Endothelial cell of umbilical vein (primary cell): ENCODE results near the gene ITPKB. TPM values are rescaled to one million over a fixed set of nuclear protein-coding genes. Genes with fewer than 3 reads are reported as not detected.

Experiments
- BruUV-seq: library from RNA; stranded (reverse); fragments of 400-500 nt; replicated peaks from 2 replicates; lab custom pipeline; 2021; lab: Mats Ljungman, UMichigan
- CTCF ChIA-PET: fragments of 300-600, 350-600 bp; sonication (Branson Sonifier 250); formaldehyde crosslinking; loops from one replicate; lab custom pipeline; 2021; ENCODE audit warnings: antibody characterized with exemption, inconsistent platforms; lab: Charles Lee
- POLR2A ChIA-PET: fragments of 300-600, 350-600 bp; sonication (Branson Sonifier 250); formaldehyde crosslinking; loops from one replicate; lab custom pipeline; 2021; ENCODE audit warnings: antibody characterized with exemption, inconsistent platforms; lab: Charles Lee
- DNase-seq: peaks from one replicate; pipeline ENCODE4 v3.0.0-alpha.2; 2011; ENCODE audit warnings: low read depth, low spot score
- FAIRE-seq: peaks from 2 replicates; lab custom pipeline; 2011; peaks lifted over from hg19 to GRCh38; lab: Jason Lieb, UNC
- H2AFZ ChIP-seq: 2 replicates; pipeline ENCODE4 v1.6.0; 2012; ENCODE audit warnings: low read depth, low read length, control low read depth, inconsistent platforms
- H3K27ac ChIP-seq: 2 replicates; pipeline ENCODE4 v1.5.1; 2011; ENCODE audit warnings: low read depth, mild to moderate bottlenecking, control low read depth, low read length, moderate library complexity; ENCODE audit not compliant: insufficient read depth
- H3K27me3 ChIP-seq, 2 experiments: 2 replicates each; pipeline versions ENCODE4 v1.6.0 to v1.6.1; 2011; ENCODE audit warnings: low read length in 2 of 2, mixed read lengths in 1 of 2; ENCODE audit not compliant: control insufficient read depth in 2 of 2, insufficient read depth in 2 of 2
- H3K36me3 ChIP-seq, 2 experiments: 2 replicates in 1 of 2; 3 replicates in 1 of 2; pipeline ENCODE4 v1.5.1; 2011; ENCODE audit warnings: low read length in 2 of 2, mild to moderate bottlenecking in 1 of 2, moderate library complexity in 1 of 2; ENCODE audit not compliant: control insufficient read depth in 2 of 2, insufficient read depth in 2 of 2; ENCODE audit errors: extremely low read depth in 1 of 2
- H3K4me1 ChIP-seq: 3 replicates; pipeline ENCODE4 v1.5.1; 2011; ENCODE audit warnings: mild to moderate bottlenecking, low read length; ENCODE audit not compliant: control insufficient read depth, insufficient read depth; ENCODE audit errors: extremely low read depth
- H3K4me2 ChIP-seq: 2 replicates; pipeline ENCODE4 v1.6.1; 2011; ENCODE audit warnings: low read length, control low read depth, mixed read lengths; ENCODE audit not compliant: insufficient read depth
- H3K4me3 ChIP-seq, 3 experiments: fragments of 200-600 bp in 1 of 3; sonication (generic), shearing (Covaris generic) in 1 of 3; replicated peaks in 1 of 3; 2 replicates each; pipeline ENCODE4 v1.5.1; 2011 to 2016; ENCODE audit warnings: control low read depth in 3 of 3, low read length in 3 of 3, mild to moderate bottlenecking in 2 of 3, inconsistent platforms in 1 of 3, low read depth in 1 of 3, moderate library complexity in 1 of 3; ENCODE audit not compliant: insufficient read depth in 1 of 3
- H3K79me2 ChIP-seq: 2 replicates; pipeline ENCODE4 v1.6.0; 2012; ENCODE audit warnings: low read length, inconsistent platforms; ENCODE audit not compliant: control insufficient read depth, insufficient read depth
- H3K9ac ChIP-seq: replicated peaks from 2 replicates; pipeline ENCODE3; 2011; ENCODE audit warnings: low read length, control low read depth; ENCODE audit not compliant: insufficient read depth; ENCODE audit errors: extremely low read depth
- H3K9me1 ChIP-seq: replicated peaks from 3 replicates; pipeline ENCODE4 v1.6.0; 2011; ENCODE audit warnings: mild to moderate bottlenecking, low read length; ENCODE audit not compliant: control insufficient read depth, insufficient read depth; ENCODE audit errors: extremely low read depth
- H3K9me3 ChIP-seq: replicated peaks from 2 replicates; pipeline ENCODE4 v1.5.1; 2012; ENCODE audit warnings: low read length, inconsistent platforms; ENCODE audit not compliant: control insufficient read depth, insufficient read depth
- H4K20me1 ChIP-seq: replicated peaks from 2 replicates; pipeline ENCODE3; 2011; ENCODE audit warnings: mild to moderate bottlenecking, low read length; ENCODE audit not compliant: control insufficient read depth, insufficient read depth; ENCODE audit errors: extremely low read depth
- CTCF ChIP-seq, 2 donors: IDR thresholded peaks; 1 replicate in 1 of 2; 2 replicates in 1 of 2; pipeline ENCODE4 v1.5.1; 2011; ENCODE audit warnings: low read length in 2 of 2, mild to moderate bottlenecking in 2 of 2, moderate library complexity in 2 of 2, control low read depth in 1 of 2, inconsistent platforms in 1 of 2, low read depth in 1 of 2; ENCODE audit not compliant: insufficient read depth in 1 of 2; ENCODE audit errors: extremely low read depth in 1 of 2
- EZH2 ChIP-seq: IDR thresholded peaks from 2 replicates; pipeline ENCODE4 v1.6.1; 2012; ENCODE audit warnings: borderline replicate concordance, low read depth, mild to moderate bottlenecking, moderate library complexity, low read length, inconsistent platforms; ENCODE audit not compliant: severe bottlenecking
- FOS ChIP-seq: IDR thresholded peaks from 2 replicates; pipeline ENCODE4 v1.6.1; 2011; ENCODE audit warnings: mild to moderate bottlenecking, low read length, moderate library complexity, borderline replicate concordance; ENCODE audit not compliant: insufficient read depth
- GATA2 ChIP-seq: IDR thresholded peaks from 2 replicates; pipeline ENCODE4 v1.7.0; 2011; ENCODE audit warnings: low read depth, mild to moderate bottlenecking, moderate library complexity, mixed read lengths, low read length; ENCODE audit not compliant: insufficient read length, insufficient read depth
- JUN ChIP-seq: IDR thresholded peaks from 2 replicates; pipeline ENCODE4 v1.6.1; 2011; ENCODE audit warnings: borderline replicate concordance, low read depth; ENCODE audit not compliant: insufficient read length, insufficient read depth
- MAX ChIP-seq: IDR thresholded peaks from 2 replicates; pipeline ENCODE4 v1.6.1; 2011; ENCODE audit not compliant: insufficient read depth, insufficient read length
- MYC ChIP-seq: IDR thresholded peaks from one replicate; pipeline ENCODE4 v1.6.1; 2011; ENCODE audit warnings: mild to moderate bottlenecking, low read depth, low read length
- POLR2A ChIP-seq: IDR thresholded peaks from 2 replicates; pipeline ENCODE4 v1.6.1; 2012; ENCODE audit warnings: low read depth, mild to moderate bottlenecking, control low read depth, low read length
- POLR2AphosphoS5 ChIP-seq: IDR thresholded peaks from 2 replicates; pipeline ENCODE4 v1.6.1; 2012; ENCODE audit warnings: low read depth, mild to moderate bottlenecking, control low read depth, low read length, moderate library complexity; ENCODE audit not compliant: insufficient read depth
- dilution Hi-C: fragments of 300-500 bp; cut with MboI; formaldehyde crosslinking; loops from one replicate; pipeline ENCODE4 v1.15.0; 2019; ENCODE audit warnings: low sequenced_read_pairs; ENCODE audit not compliant: extremely low pct_ligation_motif_present
- intact Hi-C: fragments of 100-400 bp; cut with micrococcal nuclease; formaldehyde crosslinking; loops from one replicate; pipeline ENCODE4 v1.10.0; 2022
- polyA plus RNA-seq, 4 experiments: library from polyadenylated mRNA; depleted of rRNA in 3 of 4; stranded (reverse) in 3 of 4; unstranded in 1 of 4; fragments of >200 nt; gene quantifications; 2 replicates each; pipeline versions ENCODE4 v1.2.1 to v1.2.3, GENCODE V29; 2011 to 2012; ENCODE audit warnings: missing spikeins in 1 of 4
- total RNA-seq: library from RNA; stranded (reverse); gene quantifications from 2 replicates; pipeline ENCODE4 v1.2.3, GENCODE V29; 2021

Gene ITPKB
- total and polyA plus RNA-seq, 2 donors (not counting 3 experiments of a cell fraction or from before 2014, with no cell fraction given): 7.7 to 34.8 TPM

- H3K9me1 ChIP-seq: no peaks in the 10 kb centered on the region
- no peaks in the 10 kb centered on the region for H4K20me1 ChIP-seq
- intact Hi-C loops: no loop called here
- H2AFZ ChIP-seq: no peak overlapping the region
- no peak overlapping the region for H3K27ac ChIP-seq
- no peaks in the 10 kb centered on the region for H3K36me3 ChIP-seq
- no peaks in the 10 kb centered on the region for H3K4me1 ChIP-seq
- FAIRE-seq (no peak), DNase-seq (no peak)
- no peak overlapping the region for H3K4me2 ChIP-seq
- H3K79me2 ChIP-seq: no peaks in the 10 kb centered on the region
- TF ChIP-seq POLR2A (no peak), POLR2AphosphoS5 (no peak), JUN (no peak), GATA2 (no peak), EZH2 (no peak), MAX (no peak), FOS (no peak), CTCF (IDR thresholded peaks at IDR 0.05; ENCODE audit: extremely low read depth in 1 of 2, insufficient read depth in 1 of 2, low read depth in 1 of 2, low read length in 2 of 2) (no peak), MYC (no peak)
- ChIA-PET POLR2A (no interaction called here), CTCF (interaction anchor here (1.6 kb wide), 1 partner anchor 11 kb away, joined by 6 read pairs; no protein-coding TSS in a partner anchor)
- peaks cover 0 to 11% of the 10 kb centered on the region in 2 experiments for H3K27me3 ChIP-seq
- H3K4me3 ChIP-seq: no peak overlapping the region
- no peak overlapping the region for H3K9ac ChIP-seq
- no TSS peak for BruUV-seq
- dilution Hi-C loops: no loop called here
- H3K9me3 ChIP-seq: no peaks in the 10 kb centered on the region
These were observed 141.2 kb downstream of the ITPKB start for GRCh38 chr1:226597616-226598454.
